ENCODE data around the gene ZSCAN31. TPM values are rescaled to one million over a fixed set of nuclear protein-coding genes. Genes with fewer than 3 reads are reported as not detected.

ZSCAN31 gene
- polyA plus RNA-seq, 1 donor, result 5.2 TPM

GRCh38 chr6:28353981-28354676 lies 18.2 kb upstream of the ZSCAN31 start:
- H3K27me3 ChIP-seq (ENCODE audit: control insufficient read depth, insufficient read depth, low read length), result no peaks in the 10 kb centered on the region
- DNase-seq, result no peak
- H3K4me3 ChIP-seq (ENCODE audit: low read length), result no peak overlapping the region
- 100% methylated on average over 1 of the region's 11 CpGs for WGBS (ENCODE audit: insufficient coverage, low lambda C conversion rate)
- no peaks in the 10 kb centered on the region for H3K9me3 ChIP-seq (ENCODE audit: control insufficient read depth, low read depth, low read length)
- H3K27ac ChIP-seq (ENCODE audit: low read length), result no peak overlapping the region
- H3K4me1 ChIP-seq (ENCODE audit: control insufficient read depth, insufficient read depth, low read length), result peaks cover 8% of the 10 kb centered on the region
- no peaks in the 10 kb centered on the region for H3K36me3 ChIP-seq (ENCODE audit: control insufficient read depth, insufficient read depth, low read length)

GRCh38 chr6:28353356-28353755 lies 17.4 kb upstream of the ZSCAN31 start:
- 100% methylated on average over 2 of the region's 3 CpGs for WGBS (ENCODE audit: insufficient coverage, low lambda C conversion rate)
- H3K27ac ChIP-seq (ENCODE audit: low read length), result no peak overlapping the region
- H3K4me3 ChIP-seq (ENCODE audit: low read length), result no peak overlapping the region

GRCh38 chr6:28351493-28351925 lies 15.6 kb upstream of the ZSCAN31 start:
- WGBS (ENCODE audit: insufficient coverage, low lambda C conversion rate), result 82% methylated on average over 2 of the region's 2 CpGs
- Histone ChIP-seq H3K27me3 (ENCODE audit: control insufficient read depth, insufficient read depth, low read length) (peaks cover 4% of the 10 kb centered on the region), H3K27ac (ENCODE audit: low read length) (no peak overlapping the region), H3K4me3 (ENCODE audit: low read length) (no peak overlapping the region), H3K9me3 (ENCODE audit: control insufficient read depth, low read depth, low read length) (no peaks in the 10 kb centered on the region), H3K4me1 (ENCODE audit: control insufficient read depth, insufficient read depth, low read length) (peaks cover 8% of the 10 kb centered on the region), H3K36me3 (ENCODE audit: control insufficient read depth, insufficient read depth, low read length) (no peaks in the 10 kb centered on the region)
- DNase-seq, result no peak

More at GRCh38 chr6:28353356-28353755, 17.4 kb upstream of the ZSCAN31 start:
- no peak for DNase-seq
- H3K4me1 ChIP-seq (ENCODE audit: control insufficient read depth, insufficient read depth, low read length), result peaks cover 8% of the 10 kb centered on the region
- H3K27me3 ChIP-seq (ENCODE audit: control insufficient read depth, insufficient read depth, low read length), result no peaks in the 10 kb centered on the region
- H3K9me3 ChIP-seq (ENCODE audit: control insufficient read depth, low read depth, low read length), result no peaks in the 10 kb centered on the region
- H3K36me3 ChIP-seq (ENCODE audit: control insufficient read depth, insufficient read depth, low read length), result no peaks in the 10 kb centered on the region

- Histone ChIP-seq H3K9me3 (ENCODE audit: control insufficient read depth, low read depth, low read length) (no peaks in the 10 kb centered on the region), H3K27me3 (ENCODE audit: control insufficient read depth, insufficient read depth, low read length) (peaks cover 5% of the 10 kb centered on the region), H3K4me1 (ENCODE audit: control insufficient read depth, insufficient read depth, low read length) (peaks cover 5% of the 10 kb centered on the region), H3K27ac (ENCODE audit: low read length) (no peak overlapping the region), H3K36me3 (ENCODE audit: control insufficient read depth, insufficient read depth, low read length) (no peaks in the 10 kb centered on the region), H3K4me3 (ENCODE audit: low read length) (no peak overlapping the region)
- peak in 1 of 2 donors; percentile 34 for DNase-seq
- WGBS (ENCODE audit: insufficient coverage, low lambda C conversion rate), result no CpG with 5 or more reads among the region's 2 CpGs
Observed at GRCh38 chr6:28351087-28351486, 15.1 kb upstream of the ZSCAN31 start.

GRCh38 chr6:28349892-28350737 lies 14.2 kb upstream of the ZSCAN31 start, which contains the start of gene ZKSCAN3:
Gene ZKSCAN3, plus strand, starts transcription at chr6:28349947. Its CDS starts 9,640 bp downstream, at chr6:28359587.
- H3K27me3 ChIP-seq (ENCODE audit: control insufficient read depth, insufficient read depth, low read length), result peaks cover 14% of the 10 kb centered on the region
- H3K36me3 ChIP-seq (ENCODE audit: control insufficient read depth, insufficient read depth, low read length), result no peaks in the 10 kb centered on the region
- WGBS (ENCODE audit: insufficient coverage, low lambda C conversion rate), result 50% methylated on average over 1 of the region's 30 CpGs
- peak within 1 kb of the TSS; percentile 61 for H3K27ac ChIP-seq (ENCODE audit: low read length)
- peaks cover under 1% of the 10 kb centered on the region for H3K4me1 ChIP-seq (ENCODE audit: control insufficient read depth, insufficient read depth, low read length)
- no peaks in the 10 kb centered on the region for H3K9me3 ChIP-seq (ENCODE audit: control insufficient read depth, low read depth, low read length)
- peak; percentile 70 to 89 for DNase-seq
- H3K4me3 ChIP-seq (ENCODE audit: low read length), result peak within 1 kb of the TSS; percentile 84

GRCh38 chr6:28349344-28349891 lies 13.5 kb upstream of the ZSCAN31 start:
- no peaks in the 10 kb centered on the region for H3K9me3 ChIP-seq (ENCODE audit: control insufficient read depth, low read depth, low read length)
- H3K27ac ChIP-seq (ENCODE audit: low read length), result peak overlapping the region; percentile 61
- no peak for DNase-seq
- WGBS (ENCODE audit: insufficient coverage, low lambda C conversion rate), result 2% methylated on average over 6 of the region's 9 CpGs
- peaks cover 16% of the 10 kb centered on the region for H3K27me3 ChIP-seq (ENCODE audit: control insufficient read depth, insufficient read depth, low read length)
- H3K4me3 ChIP-seq (ENCODE audit: low read length), result peak overlapping the region; percentile 84
- H3K36me3 ChIP-seq (ENCODE audit: control insufficient read depth, insufficient read depth, low read length), result no peaks in the 10 kb centered on the region
- H3K4me1 ChIP-seq (ENCODE audit: control insufficient read depth, insufficient read depth, low read length), result no peaks in the 10 kb centered on the region

- DNase-seq, result no peak
- WGBS (ENCODE audit: insufficient coverage, low lambda C conversion rate), result 89% methylated on average over 1 of the region's 2 CpGs
- H3K27me3 ChIP-seq (ENCODE audit: control insufficient read depth, insufficient read depth, low read length), result peaks cover 17% of the 10 kb centered on the region
- H3K4me3 ChIP-seq (ENCODE audit: low read length), result no peak overlapping the region
- no peaks in the 10 kb centered on the region for H3K9me3 ChIP-seq (ENCODE audit: control insufficient read depth, low read depth, low read length)
- no peaks in the 10 kb centered on the region for H3K36me3 ChIP-seq (ENCODE audit: control insufficient read depth, insufficient read depth, low read length)
- H3K27ac ChIP-seq (ENCODE audit: low read length), result no peak overlapping the region
- no peaks in the 10 kb centered on the region for H3K4me1 ChIP-seq (ENCODE audit: control insufficient read depth, insufficient read depth, low read length)
Observed at GRCh38 chr6:28347119-28347518, 11.2 kb upstream of the ZSCAN31 start.

GRCh38 chr6:28345201-28345600 lies 9.3 kb upstream of the ZSCAN31 start:
- H3K27ac ChIP-seq (ENCODE audit: low read length), result no peak overlapping the region
- H3K4me3 ChIP-seq (ENCODE audit: low read length), result no peak overlapping the region
- no peaks in the 10 kb centered on the region for H3K9me3 ChIP-seq (ENCODE audit: control insufficient read depth, low read depth, low read length)
- no peaks in the 10 kb centered on the region for H3K4me1 ChIP-seq (ENCODE audit: control insufficient read depth, insufficient read depth, low read length)
- DNase-seq, result no peak
- no CpG with 5 or more reads among the region's 1 CpG for WGBS (ENCODE audit: insufficient coverage, low lambda C conversion rate)
- peaks cover 17% of the 10 kb centered on the region for H3K27me3 ChIP-seq (ENCODE audit: control insufficient read depth, insufficient read depth, low read length)
- H3K36me3 ChIP-seq (ENCODE audit: control insufficient read depth, insufficient read depth, low read length), result no peaks in the 10 kb centered on the region

- WGBS (ENCODE audit: insufficient coverage, low lambda C conversion rate), result 100% methylated on average over 1 of the region's 1 CpG
- H3K4me3 ChIP-seq (ENCODE audit: low read length), result no peak overlapping the region
Observed at GRCh38 chr6:28343898-28344677, 8.1 kb upstream of the ZSCAN31 start.

More at GRCh38 chr6:28343898-28344677, 8.1 kb upstream of the ZSCAN31 start:
- DNase-seq, result no peak
- Histone ChIP-seq H3K9me3 (ENCODE audit: control insufficient read depth, low read depth, low read length) (no peaks in the 10 kb centered on the region), H3K27ac (ENCODE audit: low read length) (no peak overlapping the region), H3K4me1 (ENCODE audit: control insufficient read depth, insufficient read depth, low read length) (no peaks in the 10 kb centered on the region), H3K36me3 (ENCODE audit: control insufficient read depth, insufficient read depth, low read length) (no peaks in the 10 kb centered on the region), H3K27me3 (ENCODE audit: control insufficient read depth, insufficient read depth, low read length) (peaks cover 17% of the 10 kb centered on the region)
